ENCODE data around the gene SLIT1. TPM values are rescaled to one million over a fixed set of nuclear protein-coding genes. Genes with fewer than 3 reads are reported as not detected.
A peak's percentile ranks its signal among the peaks of the same experiment; 100 is the strongest.

Gene SLIT1
- total RNA-seq, 4 donors from 2014 or later, result under 0.01 to 0.78 (median 0.15) TPM

DNA sequence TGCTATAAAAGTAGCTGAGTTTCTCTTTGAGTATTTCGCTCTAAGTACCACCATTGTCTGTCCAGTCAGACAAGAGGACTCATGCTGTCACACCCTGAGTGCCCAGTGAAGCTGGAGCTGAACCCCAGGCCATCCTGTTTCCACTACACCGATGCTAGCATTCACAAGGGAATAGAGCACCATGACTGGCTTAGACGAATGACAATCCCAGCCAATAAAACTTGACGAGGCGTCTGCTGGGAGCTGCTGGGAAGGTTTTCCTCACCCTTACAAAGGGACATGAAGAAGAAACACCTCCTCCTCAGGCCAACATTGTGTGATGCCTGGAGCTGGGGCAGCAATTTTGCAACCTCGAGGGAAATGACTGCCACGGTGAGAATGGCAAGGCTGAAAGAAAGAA is 17.5 kb upstream of the SLIT1 start:
- Histone ChIP-seq H3K4me1 (peaks cover 0 to 6% of the 10 kb centered on the region in 2 donors), H3K36me3 (no peaks in the 10 kb centered on the region), H3K4me3 (replicated peaks in 1 of 3) (no peak overlapping the region), H3K9me3 (no peaks in the 10 kb centered on the region), H3K27ac (no peak overlapping the region), H3K27me3 (no peaks in the 10 kb centered on the region)
- DNase-seq, result no peak
- TF ChIP-seq, protein P1, sequence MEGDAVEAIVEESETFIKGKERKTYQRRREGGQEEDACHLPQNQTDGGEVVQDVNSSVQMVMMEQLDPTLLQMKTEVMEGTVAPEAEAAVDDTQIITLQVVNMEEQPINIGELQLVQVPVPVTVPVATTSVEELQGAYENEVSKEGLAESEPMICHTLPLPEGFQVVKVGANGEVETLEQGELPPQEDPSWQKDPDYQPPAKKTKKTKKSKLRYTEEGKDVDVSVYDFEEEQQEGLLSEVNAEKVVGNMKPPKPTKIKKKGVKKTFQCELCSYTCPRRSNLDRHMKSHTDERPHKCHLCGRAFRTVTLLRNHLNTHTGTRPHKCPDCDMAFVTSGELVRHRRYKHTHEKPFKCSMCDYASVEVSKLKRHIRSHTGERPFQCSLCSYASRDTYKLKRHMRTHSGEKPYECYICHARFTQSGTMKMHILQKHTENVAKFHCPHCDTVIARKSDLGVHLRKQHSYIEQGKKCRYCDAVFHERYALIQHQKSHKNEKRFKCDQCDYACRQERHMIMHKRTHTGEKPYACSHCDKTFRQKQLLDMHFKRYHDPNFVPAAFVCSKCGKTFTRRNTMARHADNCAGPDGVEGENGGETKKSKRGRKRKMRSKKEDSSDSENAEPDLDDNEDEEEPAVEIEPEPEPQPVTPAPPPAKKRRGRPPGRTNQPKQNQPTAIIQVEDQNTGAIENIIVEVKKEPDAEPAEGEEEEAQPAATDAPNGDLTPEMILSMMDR (IDR thresholded peaks at IDR 0.05), result no peak
- TF ChIP-seq POLR2A (IDR thresholded peaks at IDR 0.05), result no peak
- WGBS, 2 donors, result 90 to 95% methylated on average over 6 to 7 of the region's 7 CpGs
- intact Hi-C loops (cut with DNase I), result no loop called here

GRCh38 chr10:97200616-97201015 is 14.9 kb upstream of the SLIT1 start:
- TF ChIP-seq, protein P1 (IDR thresholded peaks at IDR 0.05), result no peak
- no peak for TF ChIP-seq POLR2A (IDR thresholded peaks at IDR 0.05)
- H3K4me3 ChIP-seq (replicated peaks in 1 of 3), result no peak overlapping the region
- H3K36me3 ChIP-seq, result no peaks in the 10 kb centered on the region
- DNase-seq, result peak; percentile 86 to 89
- H3K9me3 ChIP-seq, result no peaks in the 10 kb centered on the region
- no peaks in the 10 kb centered on the region for H3K27me3 ChIP-seq
- 29 to 39% methylated on average over 6 of the region's 6 CpGs for WGBS, 2 donors
- peak overlapping the region in 1 of 3 donors; percentile 38 for H3K27ac ChIP-seq
- intact Hi-C loops (cut with DNase I), result no loop called here
- peaks cover 6 to 10% of the 10 kb centered on the region in 2 donors for H3K4me1 ChIP-seq

DNA sequence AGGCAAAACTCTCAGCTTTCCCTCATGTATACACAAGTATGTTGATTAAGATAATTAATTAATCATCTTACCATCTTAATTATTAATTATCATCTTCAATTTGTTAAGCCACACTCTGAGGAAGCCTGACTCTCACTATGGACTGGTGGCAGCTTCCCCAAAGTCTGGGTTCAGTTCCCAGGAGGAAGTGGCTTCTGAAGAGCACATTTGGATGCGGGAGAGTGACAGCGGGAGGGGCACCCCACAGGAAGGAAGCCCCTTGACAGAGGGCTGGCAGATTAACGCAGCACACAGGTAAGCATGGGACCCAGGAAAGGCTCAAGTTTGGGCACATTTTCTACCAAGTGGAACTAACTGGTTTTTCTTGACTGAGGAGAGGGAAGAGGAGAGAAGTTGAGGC is 13.4 kb upstream of the SLIT1 start:
- H3K9me3 ChIP-seq, result no peaks in the 10 kb centered on the region
- H3K4me1 ChIP-seq, result peaks cover 8 to 10% of the 10 kb centered on the region in 2 donors
- H3K27me3 ChIP-seq, result no peaks in the 10 kb centered on the region
- no peak for DNase-seq
- intact Hi-C loops (cut with DNase I), result no loop called here
- TF ChIP-seq POLR2A (IDR thresholded peaks at IDR 0.05), result no peak
- TF ChIP-seq, protein P1 (IDR thresholded peaks at IDR 0.05), result no peak
- no peak overlapping the region for H3K27ac ChIP-seq
- WGBS, 2 donors, result 56 to 64% methylated on average over 3 of the region's 3 CpGs
- H3K4me3 ChIP-seq (replicated peaks in 1 of 3), result no peak overlapping the region
- no peaks in the 10 kb centered on the region for H3K36me3 ChIP-seq

DNA sequence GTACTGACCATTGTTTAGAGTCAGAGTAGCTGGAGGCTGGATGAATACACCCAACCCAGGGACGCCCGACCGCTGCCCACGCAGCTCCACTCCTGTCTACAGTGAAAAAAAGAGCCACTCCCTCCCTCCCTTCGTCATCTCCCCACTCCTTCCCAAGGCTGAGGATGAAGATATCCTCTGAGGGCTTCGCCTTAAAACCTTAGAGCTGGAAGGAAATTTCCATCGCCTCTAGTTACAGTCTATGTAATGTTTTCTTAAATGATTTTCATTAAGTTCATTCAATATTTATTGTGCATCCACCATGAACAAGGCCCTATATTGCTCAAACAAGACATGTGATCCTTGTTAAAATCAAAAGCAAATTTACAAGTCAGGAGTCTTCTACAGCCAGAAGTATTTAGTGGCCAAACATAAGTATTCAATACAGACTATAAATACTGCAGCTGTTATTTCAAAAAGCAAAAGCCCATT is 11.3 kb upstream of the SLIT1 start:
- intact Hi-C loops (cut with DNase I), result no loop called here

More for the DNA sequence above, 11.3 kb upstream of the SLIT1 start:
- H3K4me3 ChIP-seq (replicated peaks in 1 of 3), result no peak overlapping the region
- H3K4me1 ChIP-seq, result peaks cover 8 to 10% of the 10 kb centered on the region in 2 donors
- WGBS, 2 donors, result 75 to 80% methylated on average over 7 of the region's 7 CpGs
- no peaks in the 10 kb centered on the region for H3K9me3 ChIP-seq
- TF ChIP-seq, protein P1 (IDR thresholded peaks at IDR 0.05), result no peak
- TF ChIP-seq POLR2A (IDR thresholded peaks at IDR 0.05), result no peak
- H3K27me3 ChIP-seq, result no peaks in the 10 kb centered on the region
- DNase-seq, result no peak
- H3K27ac ChIP-seq, result no peak overlapping the region
- no peaks in the 10 kb centered on the region for H3K36me3 ChIP-seq

All from thyroid gland (tissue), 4 donors.